Prostate gland (tissue), 2 donors: Measurements from ENCODE around the gene SUN2. TPM values are rescaled to one million over a fixed set of nuclear protein-coding genes. Genes with fewer than 3 reads are reported as not detected.

Experiments used
- DNase-seq: peaks from one replicate; pipeline ENCODE4 v3.0.0-alpha.2; 2019; ENCODE audit warnings: low spot score
- H3K27ac ChIP-seq, 2 donors: fragments of 200-600 bp; sonication (generic); 2 replicates each; pipeline ENCODE4 v1.5.1; 2017 to 2019
- H3K27me3 ChIP-seq: fragments of 200-600 bp; sonication (generic); replicated peaks from 2 replicates; pipeline ENCODE4 v1.5.1; 2019; ENCODE audit not compliant: insufficient read depth
- H3K36me3 ChIP-seq, 2 donors: fragments of 200-600 bp; sonication (generic); 1 replicate in 1 of 2; 2 replicates in 1 of 2; pipeline versions ENCODE4 v1.5.1 to v1.8.1; 2017 to 2019
- H3K4me1 ChIP-seq: fragments of 200-600 bp; sonication (generic); replicated peaks from 2 replicates; pipeline ENCODE4 v1.5.1; 2019
- H3K4me3 ChIP-seq, 2 donors: fragments of 200-600 bp; sonication (generic); 2 replicates each; pipeline ENCODE4 v1.5.1; 2017 to 2019
- H3K9me3 ChIP-seq: fragments of 200-600 bp; sonication (generic); 2 replicates; pipeline ENCODE4 v1.5.1; 2017
- POLR2A ChIP-seq: fragments of 450-650 bp; IDR thresholded peaks from one replicate; pipeline ENCODE4 v1.6.1; 2016; ENCODE audit warnings: antibody characterized with exemption, mild to moderate bottlenecking
- POLR2AphosphoS5 ChIP-seq: sonication (generic); formaldehyde crosslinking; IDR thresholded peaks from one replicate; pipeline ENCODE4 v1.6.1; 2017; ENCODE audit warnings: antibody characterized with exemption
- WGBS: methylation state at CpG from one replicate; pipeline ENCODE4 v1.1.5; 2018; 5-methylcytosine and 5-hydroxymethylcytosine counted together
- intact Hi-C: fragments of 100-400 bp; cut with DNase I; formaldehyde crosslinking; loops from one replicate; pipeline ENCODE4 v1.14.2; 2022
- total RNA-seq, 2 donors: library from RNA; depleted of rRNA; stranded (reverse); fragments of >200 nt; gene quantifications; one replicate each; pipeline ENCODE4 v1.1.0, GENCODE V29; 2016
- TF ChIP-seq, protein P1 (sequence below), 4 experiments: fragments of 200-600 bp in 2 of 4; fragments of 450-650 bp in 2 of 4; sonication (generic) in 2 of 4; IDR thresholded peaks; 1 replicate in 3 of 4; 2 replicates in 1 of 4; pipeline ENCODE4 v1.5.1; 2016 to 2019; ENCODE audit warnings: antibody characterized with exemption in 4 of 4, mild to moderate bottlenecking in 2 of 4, moderate library complexity in 2 of 4

The SUN2 gene
- total RNA-seq, 2 donors from 2014 or later = 401 to 445 TPM

DNA sequence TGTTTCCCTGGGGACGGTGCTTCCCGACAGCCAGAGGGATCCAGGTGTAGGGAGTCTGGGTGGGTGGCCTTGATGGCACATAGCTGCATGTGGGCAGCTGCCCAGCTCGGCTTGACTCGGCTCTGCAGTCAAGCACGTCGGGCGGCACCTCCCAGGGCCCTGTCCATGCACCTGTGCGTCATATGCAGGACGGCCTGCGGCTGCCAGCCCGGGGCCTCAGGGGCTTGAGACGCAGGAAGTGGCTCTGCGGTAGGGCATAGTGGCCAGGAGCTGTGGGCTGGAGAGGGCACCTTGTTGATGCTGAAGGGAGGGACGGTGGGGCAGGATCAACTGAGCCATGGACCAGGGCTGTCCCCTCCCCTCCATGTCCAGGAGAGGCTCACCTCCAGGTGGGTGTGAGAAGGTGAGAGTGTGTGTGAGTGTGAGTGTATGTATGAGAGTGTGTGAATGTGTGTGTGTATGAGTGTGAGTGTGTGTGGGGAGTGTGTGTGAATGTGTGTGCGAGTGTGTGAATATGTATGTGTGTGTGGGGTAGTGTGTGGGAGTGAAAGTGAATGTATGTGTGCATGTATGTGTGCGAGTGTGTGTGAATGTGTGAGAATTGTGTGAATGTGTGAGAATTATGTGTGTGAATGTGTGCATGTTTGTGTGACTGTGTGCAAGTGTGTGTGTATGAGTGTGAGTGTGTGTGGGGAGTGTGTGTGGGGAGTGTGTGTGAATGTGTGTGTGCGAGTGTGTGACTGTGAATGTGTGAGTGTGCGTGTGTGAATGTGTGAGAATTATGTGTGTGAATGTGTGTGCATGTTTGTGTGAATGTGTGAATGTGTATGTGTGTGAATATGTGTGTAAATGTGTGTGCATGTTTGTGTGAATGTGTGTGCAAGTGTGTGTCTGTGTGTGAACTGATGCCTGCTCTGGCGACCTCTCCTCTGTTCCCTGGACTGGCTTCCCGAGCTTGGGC is 5.7 kb upstream of the SUN2 start:
- no peaks in the 10 kb centered on the region for H3K36me3 ChIP-seq
- intact Hi-C loops = loop anchor here (10.0 kb wide), 1 partner anchor 363 kb away; no protein-coding TSS in a partner anchor
- H3K4me1 ChIP-seq = no peaks in the 10 kb centered on the region
- no peaks in the 10 kb centered on the region for H3K27me3 ChIP-seq
- WGBS = 71% methylated on average over 20 of the region's 20 CpGs
- H3K9me3 ChIP-seq = no peaks in the 10 kb centered on the region
- DNase-seq = no peak
- no peak overlapping the region for H3K4me3 ChIP-seq
- no peak overlapping the region for H3K27ac ChIP-seq
- TF ChIP-seq POLR2A (no peak), POLR2AphosphoS5 (no peak)
- TF ChIP-seq, protein P1, sequence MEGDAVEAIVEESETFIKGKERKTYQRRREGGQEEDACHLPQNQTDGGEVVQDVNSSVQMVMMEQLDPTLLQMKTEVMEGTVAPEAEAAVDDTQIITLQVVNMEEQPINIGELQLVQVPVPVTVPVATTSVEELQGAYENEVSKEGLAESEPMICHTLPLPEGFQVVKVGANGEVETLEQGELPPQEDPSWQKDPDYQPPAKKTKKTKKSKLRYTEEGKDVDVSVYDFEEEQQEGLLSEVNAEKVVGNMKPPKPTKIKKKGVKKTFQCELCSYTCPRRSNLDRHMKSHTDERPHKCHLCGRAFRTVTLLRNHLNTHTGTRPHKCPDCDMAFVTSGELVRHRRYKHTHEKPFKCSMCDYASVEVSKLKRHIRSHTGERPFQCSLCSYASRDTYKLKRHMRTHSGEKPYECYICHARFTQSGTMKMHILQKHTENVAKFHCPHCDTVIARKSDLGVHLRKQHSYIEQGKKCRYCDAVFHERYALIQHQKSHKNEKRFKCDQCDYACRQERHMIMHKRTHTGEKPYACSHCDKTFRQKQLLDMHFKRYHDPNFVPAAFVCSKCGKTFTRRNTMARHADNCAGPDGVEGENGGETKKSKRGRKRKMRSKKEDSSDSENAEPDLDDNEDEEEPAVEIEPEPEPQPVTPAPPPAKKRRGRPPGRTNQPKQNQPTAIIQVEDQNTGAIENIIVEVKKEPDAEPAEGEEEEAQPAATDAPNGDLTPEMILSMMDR (IDR thresholded peaks at IDR 0.05) = no peak

GRCh38 chr22:38760477-38761201 is 4.8 kb upstream of the SUN2 start:
- TF ChIP-seq POLR2A (no peak), POLR2AphosphoS5 (no peak)
- TF ChIP-seq, protein P1 (IDR thresholded peaks at IDR 0.05) = no peak
- Histone ChIP-seq H3K4me3 (no peak overlapping the region), H3K27ac (no peak overlapping the region), H3K4me1 (no peaks in the 10 kb centered on the region), H3K36me3 (no peaks in the 10 kb centered on the region), H3K9me3 (no peaks in the 10 kb centered on the region), H3K27me3 (no peaks in the 10 kb centered on the region)
- no peak for DNase-seq
- intact Hi-C loops = loop anchor here (10.0 kb wide), 1 partner anchor 364 kb away; no protein-coding TSS in a partner anchor
- WGBS = 73% methylated on average over 12 of the region's 12 CpGs

DNA sequence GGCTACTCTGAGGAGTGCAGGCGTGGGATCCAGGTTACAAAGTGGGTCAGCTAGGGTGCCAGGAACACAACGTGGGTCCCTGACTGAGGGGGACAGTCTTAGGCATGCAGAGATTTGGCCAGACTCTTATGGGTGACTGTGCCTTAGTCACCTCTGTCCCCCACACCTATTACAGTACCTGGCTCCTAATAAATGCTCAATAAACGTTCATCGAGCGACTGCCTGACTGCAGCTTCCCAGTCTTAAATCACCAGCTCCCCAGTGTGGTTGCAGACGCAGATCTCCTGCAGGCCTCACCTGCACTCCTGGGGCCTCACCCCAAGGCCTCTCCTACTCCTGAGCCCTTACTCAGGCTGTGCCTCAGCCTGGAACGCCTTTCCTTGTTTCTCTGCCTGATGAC is 3.2 kb upstream of the SUN2 start:
- H3K27me3 ChIP-seq = no peaks in the 10 kb centered on the region
- H3K4me1 ChIP-seq = no peaks in the 10 kb centered on the region
- no peaks in the 10 kb centered on the region for H3K9me3 ChIP-seq
- H3K27ac ChIP-seq = no peak overlapping the region
- H3K36me3 ChIP-seq = no peaks in the 10 kb centered on the region
- 82% methylated on average over 7 of the region's 7 CpGs for WGBS
- TF ChIP-seq POLR2AphosphoS5 = no peak
- TF ChIP-seq, protein P1 (IDR thresholded peaks at IDR 0.05) = no peak
- TF ChIP-seq POLR2A = no peak
- intact Hi-C loops = loop anchor here (5.0 to 10.0 kb wide), 2 partner anchors 33 to 556 kb away; partner anchors contain the start of genes DNAL4 and RPL3
- H3K4me3 ChIP-seq = no peak overlapping the region
- DNase-seq = no peak

GRCh38 chr22:38758276-38758945 is 2.6 kb upstream of the SUN2 start:
- no peak overlapping the region for H3K27ac ChIP-seq
- no peaks in the 10 kb centered on the region for H3K9me3 ChIP-seq
- H3K36me3 ChIP-seq = no peaks in the 10 kb centered on the region
- H3K4me3 ChIP-seq = no peak overlapping the region
- DNase-seq = no peak
- intact Hi-C loops = loop anchor here (5.0 to 10.0 kb wide), 2 partner anchors 34 to 556 kb away; partner anchors contain the start of genes DNAL4 and RPL3
- peaks cover 6% of the 10 kb centered on the region for H3K4me1 ChIP-seq
- no peaks in the 10 kb centered on the region for H3K27me3 ChIP-seq
- 63% methylated on average over 16 of the region's 16 CpGs for WGBS
- TF ChIP-seq POLR2AphosphoS5 (no peak), POLR2A (no peak)
- TF ChIP-seq, protein P1 (IDR thresholded peaks at IDR 0.05) = no peak
